HG02840 (cell line): ENCODE measurements around the gene RFT1.

Source experiments
- ATAC-seq: cut with Tn5 transposase; IDR thresholded peaks from one replicate; pipeline ENCODE4 v1.9.1; 2021; ENCODE audit warnings: mild to moderate bottlenecking, moderate library complexity, moderate number of reproducible peaks; ENCODE audit not compliant: unreplicated experiment, low FRiP score

The RFT1 gene

GRCh38 chr3:53131096-53131495 lies 861 bp upstream of the RFT1 start:
- no peak for ATAC-seq

- no peak for ATAC-seq
Observed at GRCh38 chr3:53129344-53129743, 891 bp downstream of the RFT1 start.

GRCh38 chr3:53126601-53127000 lies 3.6 kb downstream of the RFT1 start:
- no peak for ATAC-seq

- ATAC-seq = no peak
Observed at GRCh38 chr3:53123953-53124352, 6.3 kb downstream of the RFT1 start.

GRCh38 chr3:53123510-53123909 lies 6.7 kb downstream of the RFT1 start:
- ATAC-seq = no peak

GRCh38 chr3:53122933-53123305 lies 7.3 kb downstream of the RFT1 start:
- no peak for ATAC-seq

- no peak for ATAC-seq
Observed at GRCh38 chr3:53122255-53122932, 7.8 kb downstream of the RFT1 start.

GRCh38 chr3:53120336-53120735 lies 9.9 kb downstream of the RFT1 start:
- ATAC-seq = no peak

- ATAC-seq = no peak
Observed at GRCh38 chr3:53116956-53117355, 13.3 kb downstream of the RFT1 start.

GRCh38 chr3:53114412-53115074 lies 15.7 kb downstream of the RFT1 start:
- no peak for ATAC-seq

- ATAC-seq = no peak
Observed at GRCh38 chr3:53114011-53114400, 16.2 kb downstream of the RFT1 start.

- ATAC-seq = no peak
Observed at GRCh38 chr3:53113293-53114010, 16.8 kb downstream of the RFT1 start.

GRCh38 chr3:53111822-53112221 lies 18.4 kb downstream of the RFT1 start:
- ATAC-seq = no peak

- no peak for ATAC-seq
Observed at GRCh38 chr3:53109891-53110771, 20.1 kb downstream of the RFT1 start.

- no peak for ATAC-seq
Observed at GRCh38 chr3:53109190-53109589, 21.0 kb downstream of the RFT1 start.

- ATAC-seq = no peak
Observed at GRCh38 chr3:53104762-53105161, 25.5 kb downstream of the RFT1 start.

- no peak for ATAC-seq
Observed at GRCh38 chr3:53103397-53104296, 26.6 kb downstream of the RFT1 start.

GRCh38 chr3:53102601-53103147 lies 27.6 kb downstream of the RFT1 start:
- ATAC-seq = no peak

- ATAC-seq = no peak
Observed at GRCh38 chr3:53101956-53102355, 28.3 kb downstream of the RFT1 start.
